GM12892 (cell line): ENCODE results near the gene CFAP97D1.
"Not testable (repeated sequence)": the region's sequence is repeated elsewhere in the genome, so short reads cannot be mapped to it uniquely, and the experiment has no call there.

Experiments
- DNase-seq: peaks from one replicate; pipeline ENCODE4 v3.0.0; 2011; ENCODE audit not compliant: insufficient read length
- FAIRE-seq: peaks from 2 replicates; lab custom pipeline; 2011; peaks lifted over from hg19 to GRCh38; lab: Jason Lieb, UNC
- POLR2A ChIP-seq: IDR thresholded peaks from 2 replicates; pipeline ENCODE4 v1.6.1; 2011; ENCODE audit warnings: low read depth, low read length, control low read depth
- POLR2AphosphoS5 ChIP-seq: IDR thresholded peaks from 2 replicates; pipeline ENCODE4 v1.6.1; 2011; ENCODE audit warnings: low read depth, low read length, control low read depth
- TAF1 ChIP-seq: IDR thresholded peaks from 2 replicates; pipeline ENCODE4 v1.6.1; 2011; ENCODE audit warnings: low read depth, mild to moderate bottlenecking, control low read depth, low read length, borderline replicate concordance

CFAP97D1 gene

GRCh38 chr17:43784628-43785101 is 4.4 kb downstream of the CFAP97D1 start:
- TF ChIP-seq POLR2AphosphoS5, result no peak
- TF ChIP-seq POLR2A, result no peak
- TF ChIP-seq TAF1, result no peak
- no peak for DNase-seq
- no peak for FAIRE-seq

GRCh38 chr17:43787728-43788127 is 7.5 kb downstream of the CFAP97D1 start:
- DNase-seq (no peak), FAIRE-seq (no peak)
- TF ChIP-seq POLR2AphosphoS5, result no peak
- no peak for TF ChIP-seq TAF1
- no peak for TF ChIP-seq POLR2A

- FAIRE-seq, result no peak
- DNase-seq, result no peak
These were observed 8.3 kb downstream of the CFAP97D1 start for GRCh38 chr17:43788540-43788939.

GRCh38 chr17:43789482-43789881 is 9.2 kb downstream of the CFAP97D1 start:
- FAIRE-seq (no peak), DNase-seq (no peak)
- TF ChIP-seq POLR2AphosphoS5 (no peak), POLR2A (no peak), TAF1 (no peak)

More at GRCh38 chr17:43788540-43788939, 8.3 kb downstream of the CFAP97D1 start:
- TF ChIP-seq POLR2A (no peak), TAF1 (no peak), POLR2AphosphoS5 (no peak)

- no peak for TF ChIP-seq POLR2A
- no peak for TF ChIP-seq POLR2AphosphoS5
- TF ChIP-seq TAF1, result no peak
- no peak for FAIRE-seq
- no peak for DNase-seq
These were observed 10.2 kb downstream of the CFAP97D1 start for GRCh38 chr17:43790311-43790940.

- no peak for FAIRE-seq
- no peak for DNase-seq
- no peak for TF ChIP-seq POLR2A
- TF ChIP-seq TAF1, result no peak
- no peak for TF ChIP-seq POLR2AphosphoS5
These were observed 11.4 kb downstream of the CFAP97D1 start for GRCh38 chr17:43791589-43791988.

GRCh38 chr17:43792668-43793067 is 12.4 kb downstream of the CFAP97D1 start:
- FAIRE-seq, DNase-seq: not testable (repeated sequence)

GRCh38 chr17:43798024-43798423 is 17.8 kb downstream of the CFAP97D1 start:
- not testable (repeated sequence) for DNase-seq, FAIRE-seq

GRCh38 chr17:43799047-43799446 is 18.8 kb downstream of the CFAP97D1 start:
- DNase-seq (no peak), FAIRE-seq (no peak)
- TF ChIP-seq POLR2AphosphoS5, result no peak
- TF ChIP-seq TAF1, result no peak
- no peak for TF ChIP-seq POLR2A

- DNase-seq (no peak), FAIRE-seq (no peak)
These were observed 20.5 kb downstream of the CFAP97D1 start for GRCh38 chr17:43800736-43801135.

GRCh38 chr17:43801844-43802243 is 21.6 kb downstream of the CFAP97D1 start:
- no peak for TF ChIP-seq POLR2AphosphoS5
- no peak for TF ChIP-seq POLR2A
- TF ChIP-seq TAF1, result no peak
- FAIRE-seq, result no peak
- DNase-seq, result no peak

More at GRCh38 chr17:43800736-43801135, 20.5 kb downstream of the CFAP97D1 start:
- TF ChIP-seq TAF1 (no peak), POLR2AphosphoS5 (no peak), POLR2A (no peak)

- no peak for TF ChIP-seq POLR2A
- TF ChIP-seq POLR2AphosphoS5, result no peak
- TF ChIP-seq TAF1, result no peak
- FAIRE-seq, result no peak
- DNase-seq, result no peak
These were observed 23.5 kb downstream of the CFAP97D1 start for GRCh38 chr17:43803758-43804157.
